GM23338 (cell line): Measurements from ENCODE around the gene BET1.

Experiments
- CREB1 ChIP-seq: fragments of 250-450 bp; sonication (Bioruptor Pico); IDR thresholded peaks from 2 replicates; pipeline ENCODE4 v1.5.0; 2020; ENCODE audit warnings: low read depth, mild to moderate bottlenecking, moderate library complexity
- ETS1 ChIP-seq: IDR thresholded peaks from 2 replicates; pipeline ENCODE4 v1.6.1; 2016; ENCODE audit warnings: antibody characterized with exemption
- EZH2 ChIP-seq: fragments of 200-600 bp; sonication (generic); IDR thresholded peaks from one replicate; pipeline ENCODE4 v1.8.0; 2017; ENCODE audit warnings: antibody characterized with exemption, mild to moderate bottlenecking, low read depth; ENCODE audit not compliant: unreplicated experiment
- EZH2phosphoT487 ChIP-seq: fragments of 200-600 bp; sonication (generic); IDR thresholded peaks from one replicate; pipeline ENCODE4 v1.8.1; 2018; ENCODE audit warnings: antibody characterized with exemption; ENCODE audit not compliant: unreplicated experiment
- JUNB ChIP-seq: IDR thresholded peaks from one replicate; pipeline ENCODE4 v1.6.1; 2016; ENCODE audit warnings: antibody characterized with exemption; ENCODE audit not compliant: unreplicated experiment
- NANOG ChIP-seq: IDR thresholded peaks from 2 replicates; pipeline ENCODE4 v1.6.1; 2016; ENCODE audit warnings: antibody characterized with exemption, borderline replicate concordance
- POLR2AphosphoS5 ChIP-seq: IDR thresholded peaks from 2 replicates; pipeline ENCODE4 v1.6.1; 2016; ENCODE audit warnings: antibody characterized with exemption, low read depth
- STAT1 ChIP-seq: IDR thresholded peaks from one replicate; pipeline ENCODE4 v1.6.1; 2016; ENCODE audit warnings: antibody characterized with exemption; ENCODE audit not compliant: unreplicated experiment
- ZNF114 ChIP-seq: fragments of 250-450 bp; sonication (Bioruptor Pico); IDR thresholded peaks from 2 replicates; pipeline ENCODE4 v1.5.0; 2020; ENCODE audit warnings: mild to moderate bottlenecking, moderate library complexity
- ZNF331 ChIP-seq: fragments of 250-450 bp; sonication (Bioruptor Pico); IDR thresholded peaks from 2 replicates; pipeline ENCODE4 v1.5.0; 2020; ENCODE audit warnings: low read depth, mild to moderate bottlenecking, moderate library complexity
- TF ChIP-seq, protein P1 (sequence below), 2 experiments: fragments of 200-600 bp in 1 of 2; sonication (generic) in 1 of 2; conservative IDR thresholded peaks; 2 replicates each; pipeline versions ENCODE4 v1.5.1 to v1.6.1; 2016 to 2017; ENCODE audit warnings: antibody characterized with exemption in 2 of 2, low read depth in 2 of 2, mild to moderate bottlenecking in 2 of 2, moderate library complexity in 1 of 2
- TF ChIP-seq, protein P2 (sequence below): IDR thresholded peaks from one replicate; pipeline ENCODE4 v1.6.1; 2018; ENCODE audit warnings: antibody characterized with exemption; ENCODE audit not compliant: unreplicated experiment
- TF ChIP-seq, protein P3 (sequence below): fragments of 250-450 bp; sonication (Bioruptor Pico); IDR thresholded peaks from 2 replicates; pipeline ENCODE4 v1.5.0; 2020; ENCODE audit warnings: mild to moderate bottlenecking, moderate library complexity

DNA sequence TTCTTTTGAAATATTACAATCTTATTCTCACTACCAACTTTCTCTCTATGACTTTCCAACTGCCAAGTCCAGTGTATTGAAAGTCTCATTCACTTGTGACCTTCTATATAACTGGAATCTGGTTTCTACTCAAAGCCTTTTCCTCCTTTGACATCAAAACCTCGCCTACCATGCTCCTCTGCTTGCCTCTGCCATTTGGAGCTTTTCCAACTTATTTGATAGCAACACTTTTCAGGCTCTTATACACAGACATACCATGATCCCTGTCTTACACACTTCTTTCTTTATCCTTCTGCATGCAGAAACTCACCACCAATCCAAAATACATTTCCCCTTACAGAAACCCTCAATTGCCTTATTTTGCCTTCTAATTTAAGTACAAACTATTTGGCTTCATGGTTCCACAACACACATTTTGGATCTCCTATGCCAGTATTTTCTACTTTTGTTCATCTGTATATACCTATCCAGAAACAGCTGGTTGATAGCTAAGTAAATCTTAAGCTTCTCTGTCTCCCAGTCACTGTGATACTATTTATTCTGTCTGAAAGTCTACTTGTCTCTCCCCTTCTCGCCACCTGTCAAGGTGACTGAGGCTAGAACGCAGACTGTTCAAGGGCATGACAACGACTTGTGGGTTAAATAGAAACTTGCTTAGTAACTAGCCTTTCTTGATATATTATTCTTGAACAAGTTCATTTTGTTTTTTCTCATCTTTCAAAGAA, 60.2 kb downstream of the BET1 start:
- TF ChIP-seq, protein P1, sequence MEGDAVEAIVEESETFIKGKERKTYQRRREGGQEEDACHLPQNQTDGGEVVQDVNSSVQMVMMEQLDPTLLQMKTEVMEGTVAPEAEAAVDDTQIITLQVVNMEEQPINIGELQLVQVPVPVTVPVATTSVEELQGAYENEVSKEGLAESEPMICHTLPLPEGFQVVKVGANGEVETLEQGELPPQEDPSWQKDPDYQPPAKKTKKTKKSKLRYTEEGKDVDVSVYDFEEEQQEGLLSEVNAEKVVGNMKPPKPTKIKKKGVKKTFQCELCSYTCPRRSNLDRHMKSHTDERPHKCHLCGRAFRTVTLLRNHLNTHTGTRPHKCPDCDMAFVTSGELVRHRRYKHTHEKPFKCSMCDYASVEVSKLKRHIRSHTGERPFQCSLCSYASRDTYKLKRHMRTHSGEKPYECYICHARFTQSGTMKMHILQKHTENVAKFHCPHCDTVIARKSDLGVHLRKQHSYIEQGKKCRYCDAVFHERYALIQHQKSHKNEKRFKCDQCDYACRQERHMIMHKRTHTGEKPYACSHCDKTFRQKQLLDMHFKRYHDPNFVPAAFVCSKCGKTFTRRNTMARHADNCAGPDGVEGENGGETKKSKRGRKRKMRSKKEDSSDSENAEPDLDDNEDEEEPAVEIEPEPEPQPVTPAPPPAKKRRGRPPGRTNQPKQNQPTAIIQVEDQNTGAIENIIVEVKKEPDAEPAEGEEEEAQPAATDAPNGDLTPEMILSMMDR (conservative IDR thresholded peaks at IDR 0.05; ENCODE audit: low read depth in 2 of 2), result no peak
- no peak for TF ChIP-seq EZH2
- TF ChIP-seq EZH2phosphoT487, result no peak
- no peak for TF ChIP-seq POLR2AphosphoS5
- TF ChIP-seq JUNB, result no peak
- TF ChIP-seq, protein P2, sequence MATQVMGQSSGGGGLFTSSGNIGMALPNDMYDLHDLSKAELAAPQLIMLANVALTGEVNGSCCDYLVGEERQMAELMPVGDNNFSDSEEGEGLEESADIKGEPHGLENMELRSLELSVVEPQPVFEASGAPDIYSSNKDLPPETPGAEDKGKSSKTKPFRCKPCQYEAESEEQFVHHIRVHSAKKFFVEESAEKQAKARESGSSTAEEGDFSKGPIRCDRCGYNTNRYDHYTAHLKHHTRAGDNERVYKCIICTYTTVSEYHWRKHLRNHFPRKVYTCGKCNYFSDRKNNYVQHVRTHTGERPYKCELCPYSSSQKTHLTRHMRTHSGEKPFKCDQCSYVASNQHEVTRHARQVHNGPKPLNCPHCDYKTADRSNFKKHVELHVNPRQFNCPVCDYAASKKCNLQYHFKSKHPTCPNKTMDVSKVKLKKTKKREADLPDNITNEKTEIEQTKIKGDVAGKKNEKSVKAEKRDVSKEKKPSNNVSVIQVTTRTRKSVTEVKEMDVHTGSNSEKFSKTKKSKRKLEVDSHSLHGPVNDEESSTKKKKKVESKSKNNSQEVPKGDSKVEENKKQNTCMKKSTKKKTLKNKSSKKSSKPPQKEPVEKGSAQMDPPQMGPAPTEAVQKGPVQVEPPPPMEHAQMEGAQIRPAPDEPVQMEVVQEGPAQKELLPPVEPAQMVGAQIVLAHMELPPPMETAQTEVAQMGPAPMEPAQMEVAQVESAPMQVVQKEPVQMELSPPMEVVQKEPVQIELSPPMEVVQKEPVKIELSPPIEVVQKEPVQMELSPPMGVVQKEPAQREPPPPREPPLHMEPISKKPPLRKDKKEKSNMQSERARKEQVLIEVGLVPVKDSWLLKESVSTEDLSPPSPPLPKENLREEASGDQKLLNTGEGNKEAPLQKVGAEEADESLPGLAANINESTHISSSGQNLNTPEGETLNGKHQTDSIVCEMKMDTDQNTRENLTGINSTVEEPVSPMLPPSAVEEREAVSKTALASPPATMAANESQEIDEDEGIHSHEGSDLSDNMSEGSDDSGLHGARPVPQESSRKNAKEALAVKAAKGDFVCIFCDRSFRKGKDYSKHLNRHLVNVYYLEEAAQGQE, result no peak
- TF ChIP-seq ZNF331, result no peak
- TF ChIP-seq CREB1 (CRISPR knock-in tag), result no peak
- no peak for TF ChIP-seq STAT1
- no peak for TF ChIP-seq ETS1
- no peak for TF ChIP-seq NANOG
- TF ChIP-seq, protein P3, sequence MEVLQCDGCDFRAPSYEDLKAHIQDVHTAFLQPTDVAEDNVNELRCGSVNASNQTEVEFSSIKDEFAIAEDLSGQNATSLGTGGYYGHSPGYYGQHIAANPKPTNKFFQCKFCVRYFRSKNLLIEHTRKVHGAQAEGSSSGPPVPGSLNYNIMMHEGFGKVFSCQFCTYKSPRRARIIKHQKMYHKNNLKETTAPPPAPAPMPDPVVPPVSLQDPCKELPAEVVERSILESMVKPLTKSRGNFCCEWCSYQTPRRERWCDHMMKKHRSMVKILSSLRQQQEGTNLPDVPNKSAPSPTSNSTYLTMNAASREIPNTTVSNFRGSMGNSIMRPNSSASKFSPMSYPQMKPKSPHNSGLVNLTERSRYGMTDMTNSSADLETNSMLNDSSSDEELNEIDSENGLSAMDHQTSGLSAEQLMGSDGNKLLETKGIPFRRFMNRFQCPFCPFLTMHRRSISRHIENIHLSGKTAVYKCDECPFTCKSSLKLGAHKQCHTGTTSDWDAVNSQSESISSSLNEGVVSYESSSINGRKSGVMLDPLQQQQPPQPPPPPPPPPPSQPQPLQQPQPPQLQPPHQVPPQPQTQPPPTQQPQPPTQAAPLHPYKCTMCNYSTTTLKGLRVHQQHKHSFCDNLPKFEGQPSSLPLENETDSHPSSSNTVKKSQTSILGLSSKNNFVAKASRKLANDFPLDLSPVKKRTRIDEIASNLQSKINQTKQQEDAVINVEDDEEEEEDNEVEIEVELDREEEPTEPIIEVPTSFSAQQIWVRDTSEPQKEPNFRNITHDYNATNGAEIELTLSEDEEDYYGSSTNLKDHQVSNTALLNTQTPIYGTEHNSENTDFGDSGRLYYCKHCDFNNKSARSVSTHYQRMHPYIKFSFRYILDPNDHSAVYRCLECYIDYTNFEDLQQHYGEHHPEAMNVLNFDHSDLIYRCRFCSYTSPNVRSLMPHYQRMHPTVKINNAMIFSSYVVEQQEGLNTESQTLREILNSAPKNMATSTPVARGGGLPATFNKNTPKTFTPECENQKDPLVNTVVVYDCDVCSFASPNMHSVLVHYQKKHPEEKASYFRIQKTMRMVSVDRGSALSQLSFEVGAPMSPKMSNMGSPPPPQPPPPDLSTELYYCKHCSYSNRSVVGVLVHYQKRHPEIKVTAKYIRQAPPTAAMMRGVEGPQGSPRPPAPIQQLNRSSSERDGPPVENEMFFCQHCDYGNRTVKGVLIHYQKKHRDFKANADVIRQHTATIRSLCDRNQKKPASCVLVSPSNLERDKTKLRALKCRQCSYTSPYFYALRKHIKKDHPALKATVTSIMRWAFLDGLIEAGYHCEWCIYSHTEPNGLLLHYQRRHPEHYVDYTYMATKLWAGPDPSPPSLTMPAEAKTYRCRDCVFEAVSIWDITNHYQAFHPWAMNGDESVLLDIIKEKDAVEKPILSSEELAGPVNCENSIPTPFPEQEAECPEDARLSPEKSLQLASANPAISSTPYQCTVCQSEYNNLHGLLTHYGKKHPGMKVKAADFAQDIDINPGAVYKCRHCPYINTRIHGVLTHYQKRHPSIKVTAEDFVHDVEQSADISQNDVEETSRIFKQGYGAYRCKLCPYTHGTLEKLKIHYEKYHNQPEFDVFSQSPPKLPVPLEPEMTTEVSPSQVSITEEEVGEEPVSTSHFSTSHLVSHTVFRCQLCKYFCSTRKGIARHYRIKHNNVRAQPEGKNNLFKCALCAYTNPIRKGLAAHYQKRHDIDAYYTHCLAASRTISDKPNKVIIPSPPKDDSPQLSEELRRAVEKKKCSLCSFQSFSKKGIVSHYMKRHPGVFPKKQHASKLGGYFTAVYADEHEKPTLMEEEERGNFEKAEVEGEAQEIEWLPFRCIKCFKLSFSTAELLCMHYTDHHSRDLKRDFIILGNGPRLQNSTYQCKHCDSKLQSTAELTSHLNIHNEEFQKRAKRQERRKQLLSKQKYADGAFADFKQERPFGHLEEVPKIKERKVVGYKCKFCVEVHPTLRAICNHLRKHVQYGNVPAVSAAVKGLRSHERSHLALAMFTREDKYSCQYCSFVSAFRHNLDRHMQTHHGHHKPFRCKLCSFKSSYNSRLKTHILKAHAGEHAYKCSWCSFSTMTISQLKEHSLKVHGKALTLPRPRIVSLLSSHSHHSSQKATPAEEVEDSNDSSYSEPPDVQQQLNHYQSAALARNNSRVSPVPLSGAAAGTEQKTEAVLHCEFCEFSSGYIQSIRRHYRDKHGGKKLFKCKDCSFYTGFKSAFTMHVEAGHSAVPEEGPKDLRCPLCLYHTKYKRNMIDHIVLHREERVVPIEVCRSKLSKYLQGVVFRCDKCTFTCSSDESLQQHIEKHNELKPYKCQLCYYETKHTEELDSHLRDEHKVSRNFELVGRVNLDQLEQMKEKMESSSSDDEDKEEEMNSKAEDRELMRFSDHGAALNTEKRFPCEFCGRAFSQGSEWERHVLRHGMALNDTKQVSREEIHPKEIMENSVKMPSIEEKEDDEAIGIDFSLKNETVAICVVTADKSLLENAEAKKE (CRISPR knock-in tag), result no peak
- no peak for TF ChIP-seq ZNF114 (CRISPR knock-in tag)
